PFSK-1 (cell line): ENCODE results near the gene MKLN1. TPM values are rescaled to one million over a fixed set of nuclear protein-coding genes. Genes with fewer than 3 reads are reported as not detected.

Experiments used
- FOXP2 ChIP-seq: optimal IDR thresholded peaks from 2 replicates; pipeline ENCODE3; 2011; ENCODE audit warnings: borderline replicate concordance, control low read depth, inconsistent platforms; ENCODE audit not compliant: insufficient read depth; ENCODE audit errors: extremely low read length, extremely low read depth
- POLR2AphosphoS5 ChIP-seq: IDR thresholded peaks from 2 replicates; pipeline ENCODE4 v1.6.1; 2012; ENCODE audit warnings: low read depth, mild to moderate bottlenecking, control low read depth, low read length, moderate library complexity
- SIN3A ChIP-seq: IDR thresholded peaks from 2 replicates; pipeline ENCODE4 v1.6.1; 2012; ENCODE audit warnings: mild to moderate bottlenecking, low read length, moderate library complexity, borderline replicate concordance; ENCODE audit not compliant: insufficient read depth
- TAF1 ChIP-seq: IDR thresholded peaks from 2 replicates; pipeline ENCODE4 v1.6.1; 2012; ENCODE audit warnings: low read length, control low read depth, borderline replicate concordance; ENCODE audit not compliant: insufficient read depth
- polyA plus RNA-seq: library from polyadenylated mRNA; unstranded; fragments of >200 nt; gene quantifications from one replicate; pipeline ENCODE4 v1.2.1, GENCODE V29; 2012; ENCODE audit warnings: low read depth, missing spikeins; ENCODE audit not compliant: insufficient read length
- TF ChIP-seq, protein P1 (sequence below), 2 experiments: IDR thresholded peaks; 2 replicates each; pipeline versions ENCODE4 v1.6.1 to v1.8.0; 2011 to 2012; ENCODE audit warnings: low read depth in 2 of 2, low read length in 2 of 2, control low read depth in 1 of 2, inconsistent platforms in 1 of 2, mild to moderate bottlenecking in 1 of 2, moderate library complexity in 1 of 2; ENCODE audit not compliant: insufficient read depth in 1 of 2

Gene MKLN1
- polyA plus RNA-seq = 12.0 TPM

DNA sequence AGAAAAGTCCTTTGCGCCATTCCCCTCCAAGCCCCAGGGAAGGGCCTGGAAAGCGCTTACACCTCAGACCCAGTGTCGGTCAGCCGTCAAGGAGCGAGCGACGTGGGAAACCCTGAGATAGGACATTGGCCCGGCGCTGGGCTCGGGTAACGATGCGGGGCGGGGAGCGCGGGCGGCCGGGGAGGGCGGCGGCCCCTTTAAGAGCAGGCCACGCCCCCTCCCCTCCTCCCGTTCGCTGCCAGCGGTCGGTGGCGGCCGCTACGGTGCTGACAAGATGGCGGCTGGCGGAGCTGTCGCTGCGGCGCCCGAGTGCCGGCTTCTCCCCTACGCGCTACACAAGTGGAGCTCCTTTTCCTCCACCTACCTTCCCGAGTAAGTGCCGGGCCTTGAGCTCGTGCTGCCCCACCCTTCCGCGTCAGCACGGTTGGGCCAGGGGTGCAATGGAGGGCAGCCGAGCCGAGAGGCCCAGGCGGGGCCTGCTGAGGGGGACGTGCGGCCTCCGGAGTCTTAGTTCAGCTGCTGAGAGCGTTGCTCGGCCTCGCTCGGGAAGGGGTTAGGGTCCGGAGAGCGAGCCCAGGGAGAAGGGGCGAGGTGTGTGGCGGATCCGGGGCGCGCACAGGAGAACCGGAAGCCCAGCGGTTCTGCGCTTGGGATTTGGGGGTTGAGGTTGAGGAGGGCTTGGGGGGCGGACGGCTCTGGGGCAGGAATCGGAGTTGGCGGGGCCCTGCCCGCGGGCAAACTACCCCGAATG lies at the start of gene MKLN1:
TSS of gene MKLN1 (plus strand) at position 251 of the 751 bp plus-strand sequence. CDS start at position 275, 24 bp downstream.
- peak; percentile 62 for TF ChIP-seq FOXP2
- TF ChIP-seq, protein P1, sequence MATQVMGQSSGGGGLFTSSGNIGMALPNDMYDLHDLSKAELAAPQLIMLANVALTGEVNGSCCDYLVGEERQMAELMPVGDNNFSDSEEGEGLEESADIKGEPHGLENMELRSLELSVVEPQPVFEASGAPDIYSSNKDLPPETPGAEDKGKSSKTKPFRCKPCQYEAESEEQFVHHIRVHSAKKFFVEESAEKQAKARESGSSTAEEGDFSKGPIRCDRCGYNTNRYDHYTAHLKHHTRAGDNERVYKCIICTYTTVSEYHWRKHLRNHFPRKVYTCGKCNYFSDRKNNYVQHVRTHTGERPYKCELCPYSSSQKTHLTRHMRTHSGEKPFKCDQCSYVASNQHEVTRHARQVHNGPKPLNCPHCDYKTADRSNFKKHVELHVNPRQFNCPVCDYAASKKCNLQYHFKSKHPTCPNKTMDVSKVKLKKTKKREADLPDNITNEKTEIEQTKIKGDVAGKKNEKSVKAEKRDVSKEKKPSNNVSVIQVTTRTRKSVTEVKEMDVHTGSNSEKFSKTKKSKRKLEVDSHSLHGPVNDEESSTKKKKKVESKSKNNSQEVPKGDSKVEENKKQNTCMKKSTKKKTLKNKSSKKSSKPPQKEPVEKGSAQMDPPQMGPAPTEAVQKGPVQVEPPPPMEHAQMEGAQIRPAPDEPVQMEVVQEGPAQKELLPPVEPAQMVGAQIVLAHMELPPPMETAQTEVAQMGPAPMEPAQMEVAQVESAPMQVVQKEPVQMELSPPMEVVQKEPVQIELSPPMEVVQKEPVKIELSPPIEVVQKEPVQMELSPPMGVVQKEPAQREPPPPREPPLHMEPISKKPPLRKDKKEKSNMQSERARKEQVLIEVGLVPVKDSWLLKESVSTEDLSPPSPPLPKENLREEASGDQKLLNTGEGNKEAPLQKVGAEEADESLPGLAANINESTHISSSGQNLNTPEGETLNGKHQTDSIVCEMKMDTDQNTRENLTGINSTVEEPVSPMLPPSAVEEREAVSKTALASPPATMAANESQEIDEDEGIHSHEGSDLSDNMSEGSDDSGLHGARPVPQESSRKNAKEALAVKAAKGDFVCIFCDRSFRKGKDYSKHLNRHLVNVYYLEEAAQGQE (IDR thresholded peaks at IDR 0.05; ENCODE audit: insufficient read depth in 1 of 2, low read depth in 2 of 2, low read length in 2 of 2) = 0 out of 4 replicates have a peak, but pooled peaks of 1 of the 2 experiments have one; percentile 3
- peak; percentile 65; the same call in 1 of the 2 replicates for TF ChIP-seq POLR2AphosphoS5
- TF ChIP-seq SIN3A = no peak; the same call in 1 of the 2 replicates
- TF ChIP-seq TAF1 = peak; percentile 86

GRCh38 chr7:131279044-131279443 lies 48.6 kb upstream of the MKLN1 start:
- TF ChIP-seq FOXP2 (no peak), POLR2AphosphoS5 (no peak), SIN3A (no peak), TAF1 (no peak)

DNA sequence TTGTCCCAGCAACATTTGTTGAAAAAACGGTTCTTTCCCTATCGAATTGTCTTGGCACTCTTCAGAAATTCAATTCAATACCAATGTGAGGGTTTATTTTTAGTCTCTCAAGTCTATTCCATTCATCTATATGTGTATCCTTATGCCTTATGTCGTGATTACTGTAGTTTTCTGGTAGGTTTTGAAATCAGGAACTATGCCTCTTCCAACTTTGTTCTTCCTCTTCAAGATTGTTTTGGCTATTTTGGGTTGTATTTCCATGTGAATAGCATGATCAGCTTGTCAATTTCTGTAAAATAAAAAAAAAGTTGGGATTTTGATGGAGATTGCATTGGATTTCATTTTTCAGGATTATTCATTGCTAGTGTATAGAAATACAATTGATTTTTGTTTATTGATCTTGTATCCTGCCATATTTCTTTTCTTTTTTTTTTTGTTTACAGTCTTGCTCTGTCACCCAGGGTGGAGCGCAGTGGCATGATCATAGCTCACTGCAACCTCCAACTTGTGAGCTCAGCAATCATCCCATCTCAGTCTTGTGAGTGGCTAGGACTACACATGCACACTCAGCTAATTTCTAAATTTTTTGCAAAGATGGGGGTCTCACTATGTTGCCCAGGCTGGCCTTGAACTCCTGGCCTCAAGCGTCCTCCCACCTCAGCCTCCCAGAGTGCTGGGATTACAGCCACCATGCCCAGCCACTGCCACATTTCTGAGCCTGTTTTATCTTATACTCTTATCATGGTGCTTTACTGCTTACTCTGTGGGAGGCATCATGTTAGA lies 46.2 kb upstream of the MKLN1 start:
- TF ChIP-seq, protein P1 (IDR thresholded peaks at IDR 0.05; ENCODE audit: insufficient read depth in 1 of 2, low read depth in 2 of 2, low read length in 2 of 2) = no peak
- no peak for TF ChIP-seq POLR2AphosphoS5
- TF ChIP-seq TAF1 = no peak
- TF ChIP-seq SIN3A = no peak
- no peak for TF ChIP-seq FOXP2

- TF ChIP-seq FOXP2 = no peak
- TF ChIP-seq, protein P1 (IDR thresholded peaks at IDR 0.05; ENCODE audit: insufficient read depth in 1 of 2, low read depth in 2 of 2, low read length in 2 of 2) = no peak
- TF ChIP-seq POLR2AphosphoS5 = no peak
- no peak for TF ChIP-seq SIN3A
- TF ChIP-seq TAF1 = no peak
Observed at GRCh38 chr7:131284702-131285419, 42.8 kb upstream of the MKLN1 start.

DNA sequence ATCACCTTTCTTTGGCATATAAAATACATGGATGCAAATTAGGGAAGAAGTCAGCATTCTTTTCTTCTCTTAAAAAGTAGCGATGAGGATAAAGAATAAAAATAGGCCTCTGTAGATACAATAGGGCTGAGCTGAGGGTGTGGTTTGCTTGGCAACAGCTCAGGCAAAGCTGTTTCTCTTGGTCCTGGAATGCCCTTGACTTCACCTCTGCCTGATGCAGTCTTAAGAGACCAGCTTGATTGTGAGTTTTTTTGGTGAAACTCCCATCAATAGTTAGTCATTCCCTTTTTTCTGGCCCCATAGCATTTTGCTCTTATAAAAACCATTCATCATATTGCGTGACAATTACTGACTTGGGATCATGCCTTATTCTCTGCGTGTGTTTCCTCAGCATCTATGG lies 42.1 kb upstream of the MKLN1 start:
- TF ChIP-seq FOXP2 (no peak), POLR2AphosphoS5 (no peak)

DNA sequence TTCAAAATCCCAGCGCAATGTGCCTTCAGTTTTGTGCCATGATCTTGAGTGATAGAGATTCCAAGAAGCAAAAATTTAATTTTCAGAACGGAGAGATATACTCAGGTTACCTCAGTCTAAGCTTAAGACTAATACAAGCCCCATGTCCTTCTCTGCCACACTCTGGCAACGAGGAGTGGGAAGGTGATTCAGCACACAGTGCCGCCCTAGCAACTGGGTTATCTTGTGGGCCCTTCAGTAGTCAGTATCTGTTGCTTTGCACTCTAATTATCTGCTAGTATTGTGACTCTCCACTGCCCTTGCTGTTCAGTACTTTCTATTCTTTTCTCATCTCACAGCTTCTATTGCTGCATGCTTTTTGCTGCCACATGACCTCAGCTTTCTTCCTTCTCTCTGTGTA lies 39.2 kb upstream of the MKLN1 start:
- TF ChIP-seq, protein P1 (IDR thresholded peaks at IDR 0.05; ENCODE audit: insufficient read depth in 1 of 2, low read depth in 2 of 2, low read length in 2 of 2) = no peak
- no peak for TF ChIP-seq FOXP2
- TF ChIP-seq POLR2AphosphoS5 = no peak
- no peak for TF ChIP-seq SIN3A
- no peak for TF ChIP-seq TAF1
